B cell (primary cell): Measurements from ENCODE around the gene HOXB1. TPM values are rescaled to one million over a fixed set of nuclear protein-coding genes. Genes with fewer than 3 reads are reported as not detected.

ENCODE experiments used
- ATAC-seq: fragments of 200-7000 bp; cut with Tn5 transposase; one replicate; pipeline ENCODE4 v1.10.0; 2021; ENCODE audit warnings: low read depth, mild to moderate bottlenecking, moderate number of reproducible peaks, moderate library complexity
- CTCF ChIA-PET: fragments of 350-600 bp; sonication (Branson Sonifier 250); formaldehyde crosslinking; loops from one replicate; lab custom pipeline; 2021; ENCODE audit warnings: antibody characterized with exemption, inconsistent platforms; lab: Charles Lee
- POLR2A ChIA-PET: fragments of 350-600 bp; sonication (Branson Sonifier 250); formaldehyde crosslinking; loops from one replicate; lab custom pipeline; 2021; ENCODE audit warnings: antibody characterized with exemption; lab: Charles Lee
- DNase-seq: peaks from one replicate; pipeline ENCODE4 v3.0.0; 2013
- H2AFZ ChIP-seq: 2 replicates; pipeline ENCODE4 v1.6.1; 2012; ENCODE audit warnings: mild to moderate bottlenecking, low read depth, low read length; ENCODE audit not compliant: insufficient read depth, poor library complexity, severe bottlenecking
- H3K27ac ChIP-seq, 2 donors: 1 replicate in 1 of 2; 2 replicates in 1 of 2; pipeline ENCODE4 v1.5.1; 2012 to 2013; ENCODE audit warnings: low read length in 2 of 2, mild to moderate bottlenecking in 2 of 2, moderate library complexity in 1 of 2
- H3K27me3 ChIP-seq, 4 experiments: fragments of 200-600 bp in 1 of 4; sonication (generic) in 1 of 4; replicated peaks in 1 of 4; 1 replicate in 2 of 4; 2 replicates in 2 of 4; pipeline versions ENCODE4 v1.6.1 to v1.7.0; 2013 to 2016; ENCODE audit warnings: low read length in 3 of 4, mild to moderate bottlenecking in 2 of 4, mixed read lengths in 1 of 4, moderate library complexity in 1 of 4; ENCODE audit not compliant: insufficient read depth in 4 of 4, control insufficient read depth in 3 of 4; ENCODE audit errors: control extremely low read depth in 1 of 4
- H3K36me3 ChIP-seq, 2 experiments: replicated peaks in 1 of 2; 1 replicate in 1 of 2; 2 replicates in 1 of 2; pipeline versions ENCODE4 v1.6.1 to v1.7.1; 2013; ENCODE audit warnings: low read length in 1 of 2; ENCODE audit not compliant: insufficient read depth in 2 of 2, control insufficient read depth in 1 of 2; ENCODE audit errors: control extremely low read depth in 1 of 2, extremely low read depth in 1 of 2
- H3K4me1 ChIP-seq, 2 donors: fragments of 200-600 bp in 1 of 2; sonication (generic) in 1 of 2; 1 replicate in 1 of 2; 2 replicates in 1 of 2; pipeline versions ENCODE4 v1.5.1 to v1.6.1; 2013 to 2017; ENCODE audit warnings: low read length in 2 of 2; ENCODE audit not compliant: control insufficient read depth in 2 of 2, insufficient read depth in 2 of 2
- H3K4me2 ChIP-seq: replicated peaks from 2 replicates; pipeline ENCODE3; 2012; ENCODE audit warnings: mild to moderate bottlenecking, low read depth, low read length; ENCODE audit not compliant: poor library complexity, severe bottlenecking
- H3K4me3 ChIP-seq, 5 experiments: fragments of 200-600 bp in 1 of 5; sonication (generic) in 1 of 5; 1 replicate in 3 of 5; 2 replicates in 2 of 5; pipeline versions ENCODE4 v1.5.1 to v1.7.0; 2011 to 2016; ENCODE audit warnings: low read length in 4 of 5, mild to moderate bottlenecking in 4 of 5, low read depth in 2 of 5, control low read depth in 1 of 5, moderate library complexity in 1 of 5; ENCODE audit not compliant: insufficient read depth in 1 of 5; ENCODE audit errors: control extremely low read depth in 1 of 5, extremely low read depth in 1 of 5
- H3K79me2 ChIP-seq: fragments of 200-600 bp; sonication (generic); one replicate; pipeline ENCODE4 v1.6.0; 2016; ENCODE audit warnings: low read length; ENCODE audit not compliant: control insufficient read depth, insufficient read depth
- H3K9ac ChIP-seq: fragments of 200-600 bp; sonication (generic); 2 replicates; pipeline ENCODE4 v1.6.1; 2017; ENCODE audit warnings: mild to moderate bottlenecking, low read length, moderate library complexity
- H3K9me3 ChIP-seq, 3 donors: one replicate each; pipeline versions ENCODE4 v1.6.1 to v1.7.1; 2013; ENCODE audit warnings: low read length in 2 of 3; ENCODE audit not compliant: control insufficient read depth in 2 of 3, insufficient read depth in 1 of 3; ENCODE audit errors: control extremely low read depth in 1 of 3
- H4K20me1 ChIP-seq: 2 replicates; pipeline ENCODE4 v1.6.0; 2012; ENCODE audit warnings: mild to moderate bottlenecking, low read length; ENCODE audit not compliant: insufficient read depth, control insufficient read depth, poor library complexity, severe bottlenecking
- H3K27ac Mint-ChIP-seq: one replicate; pipeline ENCODE4 v1.8.0; 2021; ENCODE audit warnings: mixed read lengths
- H3K27me3 Mint-ChIP-seq: one replicate; pipeline ENCODE4 v1.8.0; 2021; ENCODE audit warnings: mixed read lengths
- H3K4me1 Mint-ChIP-seq: one replicate; pipeline ENCODE4 v1.8.0; 2021; ENCODE audit warnings: mixed read lengths
- H3K4me3 Mint-ChIP-seq: one replicate; pipeline ENCODE4 v1.8.0; 2021; ENCODE audit warnings: mixed read lengths
- H3K9me3 Mint-ChIP-seq: one replicate; pipeline ENCODE4 v1.8.0; 2022; ENCODE audit warnings: mixed read lengths; ENCODE audit not compliant: insufficient read depth
- CTCF ChIP-seq: fragments of 200-600 bp; IDR thresholded peaks from one replicate; pipeline ENCODE4 v1.8.0; 2022; ENCODE audit warnings: antibody characterized with exemption, mild to moderate bottlenecking
- EZH2 ChIP-seq: IDR thresholded peaks from 2 replicates; pipeline ENCODE4 v1.6.1; 2012; ENCODE audit warnings: borderline replicate concordance, low read depth, mild to moderate bottlenecking, moderate library complexity, low read length; ENCODE audit not compliant: insufficient read depth, poor library complexity, severe bottlenecking
- WGBS: methylation state at CpG from one replicate; pipeline ENCODE4 v1.1.5; 2013; ENCODE audit warnings: missing lambda C conversion rate; ENCODE audit not compliant: insufficient coverage; 5-methylcytosine and 5-hydroxymethylcytosine counted together
- intact Hi-C: fragments of 100-400 bp; cut with micrococcal nuclease; formaldehyde crosslinking; loops from one replicate; pipeline ENCODE4 v1.10.0; 2022
- polyA plus RNA-seq: library from polyadenylated mRNA; depleted of rRNA; stranded (reverse); fragments of >200 nt; gene quantifications from 2 replicates; pipeline ENCODE4 v1.2.3, GENCODE V29; 2012
- total RNA-seq, 2 donors: library from RNA; stranded (reverse); fragments of 120-200 nt in 1 of 2; gene quantifications; 1 replicate in 1 of 2; 2 replicates in 1 of 2; pipeline versions ENCODE4 v1.2.3 to v1.2.4, GENCODE V29; 2013 to 2022

Gene HOXB1
- total and polyA plus RNA-seq, 2 donors (not counting 1 experiment from before 2014, with no cell fraction given): not detected

- no peak for ATAC-seq
- H3K4me1 Mint-ChIP-seq: no peaks in the 10 kb centered on the region
- H3K4me3 Mint-ChIP-seq: no peak overlapping the region
- Histone ChIP-seq H3K4me3 (no peak overlapping the region), H3K4me1 (no peaks in the 10 kb centered on the region), H3K79me2 (no peaks in the 10 kb centered on the region), H3K9ac (no peak overlapping the region), H3K36me3 (no peaks in the 10 kb centered on the region), H3K27ac (no peak overlapping the region), H4K20me1 (no peaks in the 10 kb centered on the region), H3K27me3 (peaks cover 0 to 12% (median under 1%) of the 10 kb centered on the region in 4 experiments), H3K9me3 (no peaks in the 10 kb centered on the region), H2AFZ (no peak overlapping the region), H3K4me2 (no peak overlapping the region)
- no peak for DNase-seq
- POLR2A ChIA-PET: no interaction called here
- peaks cover 42% of the 10 kb centered on the region for H3K27me3 Mint-ChIP-seq
- no peaks in the 10 kb centered on the region for H3K9me3 Mint-ChIP-seq
- intact Hi-C loops: no loop called here
- CTCF ChIA-PET: no interaction called here
- TF ChIP-seq CTCF (no peak), EZH2 (no peak)
- 91% methylated on average over 1 of the region's 2 CpGs for WGBS
- no peak overlapping the region for H3K27ac Mint-ChIP-seq
These were observed 28.5 kb downstream of the HOXB1 start for GRCh38 chr17:48502312-48502711.

GRCh38 chr17:48500435-48501426 is 30.1 kb downstream of the HOXB1 start:
- H3K27ac Mint-ChIP-seq: no peak overlapping the region
- Histone ChIP-seq H3K27ac (no peak overlapping the region), H3K4me2 (no peak overlapping the region), H4K20me1 (no peaks in the 10 kb centered on the region), H3K79me2 (no peaks in the 10 kb centered on the region), H3K4me1 (no peaks in the 10 kb centered on the region), H2AFZ (no peak overlapping the region), H3K9me3 (no peaks in the 10 kb centered on the region), H3K9ac (no peak overlapping the region), H3K27me3 (peaks cover 0 to 17% (median 0%) of the 10 kb centered on the region in 4 experiments), H3K4me3 (no peak overlapping the region), H3K36me3 (no peaks in the 10 kb centered on the region)
- CTCF ChIA-PET: interaction anchor here (0.5 to 1.4 kb wide), 3 partner anchors 12 to 98 kb away, joined by 3 to 4 read pairs (median 4); no protein-coding TSS in a partner anchor
- TF ChIP-seq EZH2 (no peak), CTCF (no peak)
- peaks cover 53% of the 10 kb centered on the region for H3K27me3 Mint-ChIP-seq
- no peak for DNase-seq
- 87% methylated on average over 6 of the region's 12 CpGs for WGBS
- intact Hi-C loops: no loop called here
- no peaks in the 10 kb centered on the region for H3K9me3 Mint-ChIP-seq
- POLR2A ChIA-PET: no interaction called here
- no peaks in the 10 kb centered on the region for H3K4me1 Mint-ChIP-seq
- H3K4me3 Mint-ChIP-seq: no peak overlapping the region
- ATAC-seq: no peak
